K562 (cell line): ENCODE results near the gene RWDD3. TPM values are rescaled to one million over a fixed set of nuclear protein-coding genes. Genes with fewer than 3 reads are reported as not detected.
A peak's percentile ranks its signal among the peaks of the same experiment; 100 is the strongest.

Experiments used
- CEBPZ ChIP-seq: fragments of 150-350 bp; IDR thresholded peaks from 2 replicates; pipeline ENCODE4 v1.6.1; 2014; ENCODE audit warnings: low read depth, mild to moderate bottlenecking, low read length, borderline replicate concordance
- CHCHD3 ChIP-seq: fragments of 250-450 bp; sonication (Bioruptor Pico); IDR thresholded peaks from 2 replicates; pipeline ENCODE4 v2.1.2; 2022; ENCODE audit warnings: mild to moderate bottlenecking
- HEY1 ChIP-seq: fragments of 250-450 bp; sonication (Bioruptor Pico); IDR thresholded peaks from 2 replicates; pipeline ENCODE4 v1.5.0; 2020; ENCODE audit warnings: mild to moderate bottlenecking, moderate library complexity, borderline replicate concordance
- KLF10 ChIP-seq: fragments of 250-450 bp; sonication (Bioruptor Pico); IDR thresholded peaks from 2 replicates; pipeline ENCODE4 v1.6.1; 2021; ENCODE audit warnings: matching md5 sums
- KLF13 ChIP-seq: fragments of 450-650 bp; IDR thresholded peaks from 2 replicates; pipeline ENCODE4 v1.6.1; 2016; ENCODE audit warnings: missing genetic modification characterization, low read depth, mild to moderate bottlenecking, missing compliant biosample characterization, moderate library complexity, borderline replicate concordance
- NCOA4 ChIP-seq: fragments of 450-650 bp; IDR thresholded peaks from 2 replicates; pipeline ENCODE4 v1.6.1; 2018; ENCODE audit warnings: mild to moderate bottlenecking; ENCODE audit not compliant: partially characterized antibody
- NELFE ChIP-seq: IDR thresholded peaks from 2 replicates; pipeline ENCODE4 v1.6.1; 2011; ENCODE audit warnings: mild to moderate bottlenecking; ENCODE audit not compliant: insufficient read depth, insufficient read length
- REST ChIP-seq, 2 experiments: fragments of 450-650 bp; formaldehyde crosslinking in 1 of 2; IDR thresholded peaks; 2 replicates each; pipeline versions ENCODE4 v1.4.0 to v1.6.1; 2014 to 2020; ENCODE audit warnings: mild to moderate bottlenecking in 2 of 2, borderline replicate concordance in 1 of 2, low read depth in 1 of 2
- TCFL5 ChIP-seq: fragments of 250-450 bp; sonication (Bioruptor Pico); conservative IDR thresholded peaks from 2 replicates; pipeline ENCODE4 v1.6.1; 2021; ENCODE audit warnings: mild to moderate bottlenecking, moderate library complexity, matching md5 sums
- ZEB2 ChIP-seq: fragments of 450-650 bp; IDR thresholded peaks from 2 replicates; pipeline ENCODE4 v1.6.1; 2016
- ZNF592 ChIP-seq: fragments of 450-650 bp; IDR thresholded peaks from 2 replicates; pipeline ENCODE4 v1.6.1; 2017; ENCODE audit warnings: antibody characterized with exemption, mild to moderate bottlenecking
- polyA plus RNA-seq, 8 experiments: library from polyadenylated mRNA; depleted of rRNA in 4 of 8; stranded (reverse) in 5 of 8; unstranded in 3 of 8; fragments of >200 nt; fragmentation: Nextera tagmentation in 2 of 8; fragmentation: Illumina TruSeq in 1 of 8; extraction: Ambion mirVana in 2 of 8; extraction: Trizol in 1 of 8; gene quantifications; 2 replicates each; pipeline versions ENCODE4 v1.2.1 to v1.2.3, GENCODE V29; 2011 to 2014; ENCODE audit warnings: inconsistent platforms in 1 of 8, missing spikeins in 1 of 8
- total RNA-seq, 7 experiments: library from RNA; depleted of rRNA in 6 of 7; stranded (reverse); fragments of >200 nt in 6 of 7; fragmentation: Illumina TruSeq in 2 of 7; extraction: Trizol in 2 of 7; gene quantifications; 2 replicates each; pipeline versions ENCODE4 v1.2.1 to v1.2.3, GENCODE V29; 2011 to 2021; ENCODE audit warnings: low replicate concordance in 1 of 7

The RWDD3 gene
- total and polyA plus RNA-seq, 9 of the 15 experiments (the other 6 are each of a cell fraction or from before 2014, with no cell fraction given), result 21.6 to 65.0 (median 34.9) TPM

- TF ChIP-seq REST (IDR thresholded peaks at IDR 0.05; ENCODE audit: borderline replicate concordance), result peak; percentile 85
- no peak for TF ChIP-seq REST (CRISPR knock-in tag; IDR thresholded peaks at IDR 0.05; ENCODE audit: low read depth)
- no peak for TF ChIP-seq CHCHD3 (CRISPR knock-in tag)
- TF ChIP-seq KLF13, result peak; percentile 88; the same call in 1 of the 2 replicates
- TF ChIP-seq ZEB2, result no peak
- TF ChIP-seq NCOA4, result no peak
- TF ChIP-seq TCFL5 (CRISPR knock-in tag), result no peak
- no peak for TF ChIP-seq NELFE
- no peak for TF ChIP-seq HEY1 (CRISPR knock-in tag)
- TF ChIP-seq ZNF592, result peak; percentile 72; the same call in 1 of the 2 replicates
- no peak for TF ChIP-seq KLF10
- no peak for TF ChIP-seq CEBPZ
These were observed at the start of gene RWDD3 (continued) for GRCh38 chr1:95233737-95234500.
